GM12864 (cell line): ENCODE data around the gene DPYD.

Source experiments
- DNase-seq: peaks from one replicate; pipeline ENCODE4 v3.0.0-alpha.2; 2011; ENCODE audit warnings: low read depth
- H3K4me3 ChIP-seq: 2 replicates; pipeline ENCODE4 v1.5.1; 2011; ENCODE audit warnings: mild to moderate bottlenecking, low read depth, low read length, control low read depth
- TF ChIP-seq, protein P1 (sequence below): IDR thresholded peaks from 2 replicates; pipeline ENCODE4 v1.5.1; 2011; ENCODE audit warnings: low read depth, mild to moderate bottlenecking, moderate library complexity, low read length, control low read depth, inconsistent platforms; ENCODE audit errors: missing control alignments

DPYD gene

DNA sequence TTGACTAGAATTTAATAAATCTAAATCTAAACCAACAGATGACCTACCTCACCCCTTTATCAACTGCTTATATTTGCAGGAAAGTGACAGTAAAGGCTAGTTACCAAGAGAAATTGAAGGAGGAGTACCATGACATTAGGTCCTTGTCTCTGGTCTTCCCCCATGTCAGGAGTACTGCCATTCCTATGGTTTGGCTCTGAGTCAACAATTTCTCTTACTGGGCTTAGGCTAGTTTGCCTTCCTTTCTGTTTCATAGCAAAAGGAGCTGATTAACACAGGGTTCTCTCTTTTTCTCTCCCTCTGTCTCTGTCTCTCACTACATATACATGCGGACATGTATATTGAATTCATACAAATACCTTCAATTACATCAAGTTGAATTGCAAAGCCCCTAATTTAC lies 579.9 kb downstream of the DPYD start:
- H3K4me3 ChIP-seq, result no peak overlapping the region
- DNase-seq, result no peak
- TF ChIP-seq, protein P1, sequence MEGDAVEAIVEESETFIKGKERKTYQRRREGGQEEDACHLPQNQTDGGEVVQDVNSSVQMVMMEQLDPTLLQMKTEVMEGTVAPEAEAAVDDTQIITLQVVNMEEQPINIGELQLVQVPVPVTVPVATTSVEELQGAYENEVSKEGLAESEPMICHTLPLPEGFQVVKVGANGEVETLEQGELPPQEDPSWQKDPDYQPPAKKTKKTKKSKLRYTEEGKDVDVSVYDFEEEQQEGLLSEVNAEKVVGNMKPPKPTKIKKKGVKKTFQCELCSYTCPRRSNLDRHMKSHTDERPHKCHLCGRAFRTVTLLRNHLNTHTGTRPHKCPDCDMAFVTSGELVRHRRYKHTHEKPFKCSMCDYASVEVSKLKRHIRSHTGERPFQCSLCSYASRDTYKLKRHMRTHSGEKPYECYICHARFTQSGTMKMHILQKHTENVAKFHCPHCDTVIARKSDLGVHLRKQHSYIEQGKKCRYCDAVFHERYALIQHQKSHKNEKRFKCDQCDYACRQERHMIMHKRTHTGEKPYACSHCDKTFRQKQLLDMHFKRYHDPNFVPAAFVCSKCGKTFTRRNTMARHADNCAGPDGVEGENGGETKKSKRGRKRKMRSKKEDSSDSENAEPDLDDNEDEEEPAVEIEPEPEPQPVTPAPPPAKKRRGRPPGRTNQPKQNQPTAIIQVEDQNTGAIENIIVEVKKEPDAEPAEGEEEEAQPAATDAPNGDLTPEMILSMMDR, result no peak

DNA sequence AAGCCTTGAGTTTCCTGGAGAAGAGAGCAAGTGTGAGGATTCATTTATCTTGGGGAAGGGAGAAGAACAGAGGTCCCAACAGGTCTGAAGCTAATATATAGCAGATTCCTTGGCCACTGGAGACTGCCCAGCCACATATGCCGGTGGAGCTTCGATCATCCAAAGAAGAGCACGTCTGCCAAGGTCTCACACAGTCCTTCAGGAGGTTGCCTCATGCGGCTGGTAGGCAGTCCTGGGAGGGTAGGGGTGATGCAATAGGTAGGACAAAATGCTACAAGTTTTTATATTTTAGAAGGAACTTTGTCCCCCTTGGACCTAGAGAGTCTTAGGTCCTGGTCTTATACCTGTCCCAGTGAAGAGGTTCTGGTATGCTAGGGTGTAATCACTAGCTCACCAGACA lies 582.5 kb downstream of the DPYD start:
- TF ChIP-seq, protein P1, result no peak
- no peak for DNase-seq
- no peak overlapping the region for H3K4me3 ChIP-seq

DNA sequence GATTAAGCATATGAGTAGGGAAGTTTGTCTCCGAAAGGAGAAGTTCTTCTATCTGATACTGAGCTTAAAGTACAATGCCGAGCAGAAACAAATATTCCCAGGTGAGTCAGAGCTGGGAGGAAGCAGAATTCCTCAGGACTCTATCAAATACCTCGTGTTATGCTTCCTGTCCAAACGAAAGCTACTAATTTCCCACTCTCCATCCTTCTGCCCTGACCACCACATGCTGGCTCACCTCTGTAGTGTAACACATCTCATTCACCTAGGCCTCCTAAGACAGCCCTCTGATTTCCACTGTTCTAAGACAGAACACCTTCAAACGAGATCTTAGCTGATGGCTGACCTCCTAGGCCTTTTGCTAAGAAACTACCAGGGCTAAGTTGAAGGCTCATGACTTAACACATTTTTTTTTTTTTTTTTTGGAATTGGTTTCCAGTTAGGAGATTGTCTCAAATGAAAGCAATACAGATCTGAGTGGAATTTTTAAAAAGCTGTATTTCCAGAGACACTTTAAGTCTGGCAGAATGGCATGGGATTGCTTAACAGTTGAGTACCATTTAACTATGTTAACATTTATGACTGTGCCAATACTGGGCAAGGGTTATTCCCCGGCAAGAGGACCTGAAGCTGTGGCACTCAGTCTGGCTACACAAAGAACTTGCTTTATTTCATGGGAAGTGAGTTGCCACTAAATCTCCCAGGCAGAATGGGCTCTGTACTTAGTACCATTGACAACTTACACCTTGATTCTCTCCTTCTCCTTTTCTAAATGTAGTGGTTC lies 583.4 kb downstream of the DPYD start:
- H3K4me3 ChIP-seq, result no peak overlapping the region
- TF ChIP-seq, protein P1, result no peak
- DNase-seq, result no peak

DNA sequence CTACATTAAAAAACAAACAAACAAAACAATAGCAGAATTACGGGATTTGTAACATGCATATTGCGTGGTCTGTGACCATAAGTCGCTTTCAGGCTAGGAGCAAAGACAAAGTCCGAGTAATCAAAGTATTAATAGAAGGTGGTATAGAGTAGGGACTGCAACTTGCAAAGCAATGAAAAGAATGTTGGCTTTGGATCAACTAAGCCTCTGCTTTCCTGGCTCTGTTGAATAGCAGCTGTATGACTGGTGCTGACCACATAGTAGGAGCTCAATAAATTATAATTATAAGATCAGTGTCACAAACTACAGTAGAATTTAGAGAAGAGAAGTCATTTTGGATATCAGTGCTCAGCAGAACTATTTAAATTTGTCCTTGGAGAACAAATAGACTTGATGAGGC lies 586.4 kb downstream of the DPYD start:
- DNase-seq, result no peak
- TF ChIP-seq, protein P1, result no peak
- H3K4me3 ChIP-seq, result no peak overlapping the region

DNA sequence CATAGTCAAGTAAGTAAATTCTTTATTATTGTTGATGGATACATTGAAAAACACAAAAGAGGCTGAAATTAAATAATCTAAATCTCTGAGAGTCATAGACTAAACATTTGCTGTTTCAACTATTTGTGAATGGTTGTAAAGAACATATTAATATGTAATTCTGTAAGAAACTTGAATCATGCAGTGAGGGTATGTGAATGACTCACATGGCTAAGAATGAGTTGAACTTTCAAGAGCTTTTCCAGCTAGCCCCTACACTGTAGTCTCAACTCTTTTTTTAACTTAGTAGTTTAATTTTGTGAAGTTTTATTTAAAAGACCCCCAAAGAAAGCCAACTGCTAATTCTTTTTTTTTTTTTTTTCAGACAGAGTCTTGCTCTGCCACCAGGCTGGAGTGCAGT lies 588.1 kb downstream of the DPYD start:
- no peak overlapping the region for H3K4me3 ChIP-seq
- TF ChIP-seq, protein P1, result no peak
- no peak for DNase-seq

DNA sequence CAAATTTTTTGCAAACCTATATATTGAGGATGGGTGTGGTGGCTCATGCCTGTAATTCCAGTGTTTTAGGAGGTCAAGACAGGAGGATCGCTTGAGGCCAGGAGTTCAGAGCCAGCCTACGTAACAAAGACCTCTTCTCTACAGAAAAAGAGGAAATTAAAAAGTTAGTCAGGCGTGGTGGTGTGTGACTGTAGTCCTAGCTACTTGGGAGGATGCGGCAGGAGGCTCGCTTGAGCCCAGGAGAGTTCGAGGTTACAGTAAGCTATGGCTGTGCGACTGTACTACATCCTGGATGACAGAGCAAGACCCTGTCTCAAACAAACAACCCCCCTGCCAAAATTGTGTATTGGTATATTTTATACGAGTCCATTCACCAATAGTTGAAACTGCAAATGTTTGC lies 589.7 kb downstream of the DPYD start:
- DNase-seq, result no peak
- TF ChIP-seq, protein P1, result no peak
- H3K4me3 ChIP-seq, result no peak overlapping the region

DNA sequence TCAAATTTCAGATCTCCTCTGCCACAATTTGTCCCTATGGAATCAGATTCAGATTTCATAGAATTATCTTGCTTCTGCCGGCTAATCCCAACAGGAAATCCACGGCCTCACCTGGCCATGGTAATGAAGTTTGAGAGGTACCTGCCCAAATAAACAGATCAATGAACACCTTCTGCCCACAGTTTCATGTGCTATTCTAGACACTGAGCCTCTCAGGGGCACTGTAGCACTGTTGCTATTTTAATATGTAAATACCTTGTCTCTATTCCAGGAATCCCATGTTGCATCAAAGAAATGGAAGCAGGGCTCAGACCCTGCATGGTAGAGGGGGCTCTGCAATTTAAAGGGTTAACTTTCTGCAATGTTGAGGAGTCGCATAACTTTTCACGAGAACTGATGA lies 606.1 kb downstream of the DPYD start:
- TF ChIP-seq, protein P1, result no peak

More for the DNA sequence above, 606.1 kb downstream of the DPYD start:
- DNase-seq, result no peak
- H3K4me3 ChIP-seq, result no peak overlapping the region
